GM23338 (cell line): ENCODE results near the gene C22orf39. TPM values are rescaled to one million over a fixed set of nuclear protein-coding genes. Genes with fewer than 3 reads are reported as not detected.

Experiments used
- ATAC-seq: fragments of 200-7000 bp; cut with Tn5 transposase; 3 replicates; pipeline ENCODE4 v1.9.1; 2020
- DNase-seq: peaks from one replicate; pipeline ENCODE4 v3.0.0-alpha.2; 2015; ENCODE audit warnings: low spot score
- H2AFZ ChIP-seq: fragments of 200-600 bp; sonication (generic); 2 replicates; pipeline ENCODE4 v1.8.0; 2016; ENCODE audit warnings: antibody characterized with exemption, mild to moderate bottlenecking, moderate library complexity
- H3F3A ChIP-seq: fragments of 200-600 bp; sonication (generic); replicated peaks from 2 replicates; pipeline ENCODE4 v1.8.0; 2017; ENCODE audit warnings: antibody characterized with exemption, mixed run types, low read depth
- H3K27ac ChIP-seq: fragments of 200-600 bp; sonication (generic); 2 replicates; pipeline ENCODE4 v1.6.1; 2016; ENCODE audit warnings: low read depth
- H3K27me3 ChIP-seq: fragments of 200-600 bp; sonication (generic); 2 replicates; pipeline ENCODE4 v1.8.0; 2016; ENCODE audit warnings: mild to moderate bottlenecking, mixed run types, moderate library complexity; ENCODE audit not compliant: insufficient read depth
- H3K36me3 ChIP-seq: fragments of 200-600 bp; sonication (generic); 2 replicates; pipeline ENCODE4 v1.8.0; 2016; ENCODE audit warnings: mild to moderate bottlenecking; ENCODE audit not compliant: insufficient read depth
- H3K4me1 ChIP-seq: fragments of 200-600 bp; sonication (generic); 2 replicates; pipeline ENCODE4 v1.8.0; 2016; ENCODE audit warnings: mild to moderate bottlenecking, moderate library complexity; ENCODE audit not compliant: insufficient read depth
- H3K4me2 ChIP-seq: fragments of 200-600 bp; sonication (generic); 2 replicates; pipeline ENCODE4 v1.7.1; 2017; ENCODE audit warnings: mixed run types
- H3K4me3 ChIP-seq: fragments of 200-600 bp; sonication (generic); 2 replicates; pipeline ENCODE4 v1.6.1; 2016; ENCODE audit warnings: mixed run types
- H3K79me2 ChIP-seq: fragments of 200-600 bp; sonication (generic); replicated peaks from 2 replicates; pipeline ENCODE4 v1.8.0; 2017; ENCODE audit warnings: mild to moderate bottlenecking; ENCODE audit not compliant: insufficient read depth
- H3K9me2 ChIP-seq: fragments of 200-600 bp; sonication (generic); 2 replicates; pipeline ENCODE4 v1.8.0; 2017; ENCODE audit not compliant: insufficient read depth
- H4K20me1 ChIP-seq: fragments of 200-600 bp; sonication (generic); replicated peaks from 2 replicates; pipeline ENCODE4 v1.8.0; 2017; ENCODE audit warnings: mild to moderate bottlenecking; ENCODE audit not compliant: insufficient read depth
- H3K27ac Mint-ChIP-seq: 2 replicates; pipeline ENCODE4 v1.8.0; 2020; ENCODE audit warnings: inconsistent platforms, mild to moderate bottlenecking, moderate library complexity, mixed read lengths
- H3K27me3 Mint-ChIP-seq: 3 replicates; pipeline ENCODE4 v1.8.0; 2022; ENCODE audit warnings: low read depth, mild to moderate bottlenecking, moderate library complexity, mixed read lengths, inconsistent platforms; ENCODE audit not compliant: insufficient read depth, poor library complexity
- H3K36me3 Mint-ChIP-seq: 3 replicates; pipeline ENCODE4 v1.8.0; 2021; ENCODE audit warnings: low read depth, mild to moderate bottlenecking, inconsistent platforms, moderate library complexity, mixed read lengths
- H3K4me1 Mint-ChIP-seq: 3 replicates; pipeline ENCODE4 v1.8.0; 2020; ENCODE audit warnings: mild to moderate bottlenecking, inconsistent platforms, mixed read lengths
- H3K4me3 Mint-ChIP-seq: 3 replicates; pipeline ENCODE4 v1.8.0; 2021; ENCODE audit warnings: moderate library complexity, mild to moderate bottlenecking, inconsistent platforms, mixed read lengths
- H3K9me3 Mint-ChIP-seq: 3 replicates; pipeline ENCODE4 v1.8.0; 2020; ENCODE audit warnings: moderate library complexity, mild to moderate bottlenecking, inconsistent platforms, mixed read lengths
- CREB1 ChIP-seq: fragments of 250-450 bp; sonication (Bioruptor Pico); IDR thresholded peaks from 2 replicates; pipeline ENCODE4 v1.5.0; 2020; ENCODE audit warnings: low read depth, mild to moderate bottlenecking, moderate library complexity
- ETS1 ChIP-seq: IDR thresholded peaks from 2 replicates; pipeline ENCODE4 v1.6.1; 2016; ENCODE audit warnings: antibody characterized with exemption
- EZH2 ChIP-seq: fragments of 200-600 bp; sonication (generic); IDR thresholded peaks from one replicate; pipeline ENCODE4 v1.8.0; 2017; ENCODE audit warnings: antibody characterized with exemption, mild to moderate bottlenecking, low read depth; ENCODE audit not compliant: unreplicated experiment
- EZH2phosphoT487 ChIP-seq: fragments of 200-600 bp; sonication (generic); IDR thresholded peaks from one replicate; pipeline ENCODE4 v1.8.1; 2018; ENCODE audit warnings: antibody characterized with exemption; ENCODE audit not compliant: unreplicated experiment
- JUNB ChIP-seq: IDR thresholded peaks from one replicate; pipeline ENCODE4 v1.6.1; 2016; ENCODE audit warnings: antibody characterized with exemption; ENCODE audit not compliant: unreplicated experiment
- REST ChIP-seq: IDR thresholded peaks from one replicate; pipeline ENCODE4 v1.6.1; 2018; ENCODE audit warnings: antibody characterized with exemption; ENCODE audit not compliant: unreplicated experiment
- STAT1 ChIP-seq: IDR thresholded peaks from one replicate; pipeline ENCODE4 v1.6.1; 2016; ENCODE audit warnings: antibody characterized with exemption; ENCODE audit not compliant: unreplicated experiment
- ZNF331 ChIP-seq: fragments of 250-450 bp; sonication (Bioruptor Pico); IDR thresholded peaks from 2 replicates; pipeline ENCODE4 v1.5.0; 2020; ENCODE audit warnings: low read depth, mild to moderate bottlenecking, moderate library complexity
- polyA plus RNA-seq: library from polyadenylated mRNA; unstranded; fragments of >200 nt; fragmentation: Nextera tagmentation; extraction: Ambion mirVana; gene quantifications from 2 replicates; pipeline ENCODE4 v1.2.1, GENCODE V29; 2016
- total RNA-seq: library from RNA; depleted of rRNA; stranded (reverse); fragments of >200 nt; shearing (Covaris generic); gene quantifications from 2 replicates; pipeline ENCODE4 v1.2.3, GENCODE V29; 2014

The C22orf39 gene
- total and polyA plus RNA-seq, 2 experiments from 2014 or later, result 37.4 to 40.2 TPM

DNA sequence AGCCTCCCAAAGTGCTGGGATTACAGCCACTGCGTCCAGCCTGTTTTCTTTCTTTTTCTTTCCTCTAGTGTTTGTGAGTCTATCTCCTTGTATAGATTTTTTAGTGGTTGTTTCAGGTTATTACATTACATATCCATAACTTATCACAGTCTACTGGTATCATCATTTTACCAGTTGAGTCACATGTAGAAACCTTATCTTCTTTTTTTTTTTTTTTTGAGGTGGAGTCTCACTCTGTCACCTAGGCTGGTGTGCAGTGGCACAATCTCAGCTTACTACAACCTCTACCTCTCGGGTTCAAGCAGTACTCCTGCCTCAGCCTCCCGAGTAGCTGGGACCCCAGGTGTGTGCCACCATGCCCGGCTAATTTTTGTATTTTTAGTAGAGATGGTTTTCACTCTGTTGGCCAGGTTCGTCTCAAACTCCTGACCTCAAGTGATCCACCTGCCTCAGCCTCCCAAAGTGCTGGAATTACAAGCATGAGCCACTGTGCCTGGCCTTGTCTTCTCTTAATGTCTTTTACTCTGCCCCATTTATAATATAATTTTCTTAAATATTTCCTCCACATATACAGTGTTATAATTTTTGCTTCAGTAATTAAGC lies 43.2 kb upstream of the C22orf39 start:
- Mint-ChIP-seq H3K36me3 (peaks cover 43% of the 10 kb centered on the region), H3K27me3 (peaks cover 3% of the 10 kb centered on the region), H3K4me3 (no peak overlapping the region), H3K9me3 (no peaks in the 10 kb centered on the region), H3K27ac (no peak overlapping the region), H3K4me1 (no peaks in the 10 kb centered on the region)
- no peak for DNase-seq
- H3K27me3 ChIP-seq, result no peaks in the 10 kb centered on the region
- peaks cover 13% of the 10 kb centered on the region for H4K20me1 ChIP-seq
- ATAC-seq, result no peak
- no peaks in the 10 kb centered on the region for H3F3A ChIP-seq
- peaks cover 25% of the 10 kb centered on the region; the same call in 1 of the 2 replicates for H3K36me3 ChIP-seq
- no peak overlapping the region for H2AFZ ChIP-seq
- no peak overlapping the region for H3K27ac ChIP-seq
- H3K4me2 ChIP-seq, result no peak overlapping the region
- no peak overlapping the region for H3K4me3 ChIP-seq
- no peaks in the 10 kb centered on the region for H3K9me2 ChIP-seq
- TF ChIP-seq CREB1 (CRISPR knock-in tag) (no peak), REST (no peak), ZNF331 (no peak), EZH2phosphoT487 (no peak)
- peaks cover 3% of the 10 kb centered on the region for H3K79me2 ChIP-seq
- H3K4me1 ChIP-seq, result no peaks in the 10 kb centered on the region

DNA sequence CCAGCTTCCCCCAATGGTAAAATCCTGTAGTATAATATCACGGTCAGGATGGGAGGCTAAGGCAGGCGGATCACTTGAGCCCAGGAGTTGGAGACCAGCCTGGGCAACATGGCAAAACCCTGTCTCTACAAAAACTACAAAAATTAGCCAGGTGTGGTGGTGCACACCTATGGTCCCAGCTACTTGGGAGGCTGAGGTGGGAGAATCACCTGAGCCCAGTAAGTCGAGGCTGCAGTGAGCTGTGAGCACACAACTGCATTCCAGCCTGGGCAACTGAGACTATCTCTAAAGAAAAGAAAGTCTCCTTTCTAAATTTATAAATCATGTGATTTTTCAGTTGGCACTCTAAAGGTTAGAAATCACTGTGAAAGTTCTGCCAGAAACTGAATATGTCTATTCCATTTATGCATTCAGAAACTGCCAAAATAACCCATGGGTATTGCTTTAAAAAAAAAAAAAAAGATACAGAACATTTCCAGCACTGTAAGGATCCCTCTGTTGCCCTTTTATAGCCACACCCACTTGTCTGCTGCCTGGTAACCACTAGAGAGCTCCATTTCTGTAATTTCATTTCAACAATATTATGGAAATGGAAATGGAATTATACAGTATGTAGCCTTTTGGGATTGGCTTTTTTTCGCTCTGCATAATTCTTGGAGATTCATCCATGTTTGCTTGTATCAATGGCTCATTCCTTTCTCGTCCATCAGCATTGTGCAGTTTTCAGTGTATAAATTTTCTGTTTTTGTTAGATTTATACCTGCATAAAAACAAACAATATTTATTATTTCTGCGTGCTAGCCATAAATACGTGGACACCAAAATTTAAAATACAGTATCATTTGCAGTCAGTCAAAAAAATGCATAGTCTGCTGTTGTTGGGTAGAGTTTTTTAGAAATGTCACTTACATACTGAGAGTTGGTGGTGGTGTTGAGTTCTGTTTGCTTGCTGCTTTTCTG lies 41.7 kb upstream of the C22orf39 start:
- DNase-seq, result no peak
- Mint-ChIP-seq H3K4me3 (no peak overlapping the region), H3K9me3 (no peaks in the 10 kb centered on the region), H3K4me1 (no peaks in the 10 kb centered on the region), H3K27me3 (peaks cover 2% of the 10 kb centered on the region), H3K27ac (no peak overlapping the region), H3K36me3 (peaks cover 53% of the 10 kb centered on the region)
- Histone ChIP-seq H3K36me3 (peaks cover 28% of the 10 kb centered on the region), H3K9me2 (no peaks in the 10 kb centered on the region), H3K4me1 (no peaks in the 10 kb centered on the region), H3K27me3 (no peaks in the 10 kb centered on the region), H3K79me2 (peaks cover 3% of the 10 kb centered on the region), H4K20me1 (peaks cover 13% of the 10 kb centered on the region), H3K27ac (no peak overlapping the region), H3K4me3 (no peak overlapping the region), H3F3A (no peaks in the 10 kb centered on the region), H2AFZ (no peak overlapping the region), H3K4me2 (no peak overlapping the region)
- TF ChIP-seq REST (no peak), JUNB (no peak), STAT1 (no peak), ETS1 (no peak), ZNF331 (no peak), EZH2 (no peak)
- no peak for ATAC-seq
